DMS79 (cell line): ENCODE measurements around the gene PHF12.
"Not testable (repeated sequence)": the region's sequence is repeated elsewhere in the genome, so short reads cannot be mapped to it uniquely, and the experiment has no call there.

Experiments used
- DNase-seq: peaks from one replicate; lab custom pipeline; 2025; lab: John Stamatoyannopoulos, UW

The PHF12 gene

GRCh38 chr17:28882154-28882895, 69.0 kb downstream of the PHF12 start:
- DNase-seq = no peak

GRCh38 chr17:28881533-28882056, 69.7 kb downstream of the PHF12 start:
- DNase-seq = no peak

DNA sequence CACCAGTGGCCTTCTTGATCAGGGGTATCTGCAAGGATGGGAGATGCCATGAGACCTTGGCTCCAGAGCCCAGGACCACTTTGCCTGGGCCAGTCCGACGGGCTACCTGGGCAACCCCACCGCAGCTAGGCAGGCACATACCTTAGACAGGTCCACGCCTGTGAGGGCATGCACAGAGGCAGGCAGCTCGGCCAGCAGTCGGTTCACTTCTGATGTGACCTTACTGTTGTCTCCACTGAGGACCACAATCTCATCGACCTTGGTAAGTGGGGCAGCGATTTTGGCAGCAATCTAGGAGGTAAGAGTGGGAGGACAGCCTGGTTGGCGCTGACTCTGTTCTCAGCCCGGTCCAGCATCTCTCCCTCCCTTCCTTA, 70.8 kb downstream of the PHF12 start:
- DNase-seq = no peak

GRCh38 chr17:28879886-28880571, 71.3 kb downstream of the PHF12 start:
- DNase-seq = no peak

GRCh38 chr17:28878981-28879380, 72.3 kb downstream of the PHF12 start:
- no peak for DNase-seq

DNA sequence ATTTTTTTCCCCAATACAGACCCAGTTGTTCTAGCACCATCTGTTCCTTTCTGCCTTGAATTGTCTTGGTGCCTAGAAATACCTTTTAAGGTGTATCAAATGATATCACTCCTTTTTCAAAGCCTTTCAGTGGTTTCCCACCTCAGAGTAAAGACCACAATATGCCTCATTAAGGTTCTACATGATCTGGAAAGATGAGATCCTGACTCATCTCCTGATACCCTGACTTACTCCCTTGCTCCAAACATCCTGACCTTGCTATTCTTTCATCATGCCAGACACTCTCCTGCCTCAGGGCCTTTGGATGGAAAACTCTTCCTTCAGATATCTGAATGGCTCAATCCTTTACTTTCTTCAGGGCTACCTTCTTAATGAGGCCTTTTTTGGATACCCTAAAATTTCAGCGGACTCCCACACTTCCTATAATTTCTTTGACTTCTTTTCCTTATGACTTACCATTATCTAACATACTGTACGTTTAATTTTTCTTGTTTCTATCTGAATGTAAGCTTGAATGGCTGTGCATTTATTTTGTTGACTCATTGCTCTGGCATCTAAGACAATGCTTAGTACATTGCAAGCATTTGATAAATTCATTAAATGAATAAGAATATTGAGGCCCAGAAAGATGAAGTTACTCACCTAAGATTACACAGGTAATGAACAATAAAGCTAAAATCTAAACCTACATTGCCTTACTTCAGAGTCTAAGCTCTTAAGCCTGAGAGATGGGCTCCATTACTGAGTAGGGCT, 73.0 kb downstream of the PHF12 start:
- no peak for DNase-seq

- DNase-seq = not testable (repeated sequence)
Measured at GRCh38 chr17:28877150-28877711, 74.1 kb downstream of the PHF12 start.

DNA sequence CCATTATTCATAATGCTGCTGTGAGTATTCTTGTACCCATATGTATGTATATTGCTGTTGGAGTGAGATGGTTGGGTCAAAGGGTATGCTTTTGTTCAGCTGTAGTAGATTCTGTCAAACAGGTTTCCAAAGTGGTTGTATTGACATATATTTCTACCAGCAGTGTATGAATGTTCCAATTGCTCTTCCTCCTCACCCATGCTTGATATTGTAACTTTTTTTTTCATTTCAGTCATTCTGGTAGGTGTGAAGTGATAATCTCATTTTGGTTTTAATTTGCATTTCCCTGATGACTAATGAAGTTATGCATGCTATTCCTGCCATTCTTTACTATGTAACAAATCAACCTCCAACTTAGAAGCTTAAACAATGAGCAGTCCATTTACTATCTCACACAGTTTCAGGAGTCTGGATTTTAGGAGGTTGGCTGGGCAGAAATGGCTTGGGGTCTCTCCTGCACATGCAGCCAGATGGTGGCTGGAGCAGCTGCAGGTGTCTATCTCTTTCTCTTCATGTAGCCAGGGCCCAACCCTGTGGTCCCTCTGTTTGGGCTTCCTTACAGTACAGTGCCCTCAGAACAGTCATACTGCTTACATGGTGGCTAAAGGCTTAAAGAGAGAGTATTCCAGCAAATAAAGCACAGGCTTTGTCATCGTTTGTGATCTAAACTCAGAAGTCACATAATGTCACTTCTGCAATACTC, 75.3 kb downstream of the PHF12 start:
- no peak for DNase-seq

DNA sequence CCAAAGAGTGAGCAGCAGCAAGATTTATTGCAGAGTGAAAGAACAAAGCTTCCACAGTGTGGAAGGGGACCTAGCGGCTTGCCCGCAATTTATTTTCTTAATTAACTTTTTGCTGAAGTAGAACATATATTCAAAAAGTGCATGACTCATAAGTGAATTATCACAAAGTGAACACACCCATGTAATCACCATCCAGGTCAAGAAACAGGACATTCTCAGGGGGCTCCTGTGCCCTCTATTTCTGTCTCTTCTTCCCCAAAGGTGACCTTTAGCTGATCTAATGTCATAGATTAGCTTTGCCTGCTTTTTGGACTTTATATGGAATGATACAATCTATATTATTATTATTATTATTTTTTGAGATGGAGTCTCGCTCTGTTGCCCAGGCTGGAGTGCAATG, 76.6 kb downstream of the PHF12 start:
- DNase-seq = no peak

DNA sequence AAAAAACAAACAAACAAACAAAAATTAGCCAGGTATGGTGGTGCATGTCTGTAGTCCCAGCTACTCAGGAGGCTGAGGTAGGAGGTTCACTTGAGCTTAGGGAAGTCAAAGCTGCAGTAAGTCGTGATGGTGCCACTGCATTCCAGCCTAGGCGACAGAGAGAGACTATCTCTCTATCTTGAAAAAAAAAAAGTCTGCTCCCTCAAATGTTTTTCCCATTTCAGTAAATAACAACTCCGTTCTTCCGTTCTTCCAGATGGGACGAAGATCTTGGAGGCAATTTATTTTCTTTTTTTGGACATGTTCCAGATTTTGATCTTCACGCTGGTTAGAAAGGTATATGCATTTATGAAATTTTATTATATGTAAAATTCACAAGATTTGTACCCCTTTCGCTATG, 77.5 kb downstream of the PHF12 start:
- DNase-seq = no peak

- DNase-seq = no peak
Measured at GRCh38 chr17:28871056-28871579, 80.2 kb downstream of the PHF12 start.

GRCh38 chr17:28867276-28867675, 84.0 kb downstream of the PHF12 start:
- no peak for DNase-seq

GRCh38 chr17:28865946-28866752, 85.2 kb downstream of the PHF12 start:
- DNase-seq = no peak

- no peak for DNase-seq
Measured at GRCh38 chr17:28864991-28865849, 86.1 kb downstream of the PHF12 start.

DNA sequence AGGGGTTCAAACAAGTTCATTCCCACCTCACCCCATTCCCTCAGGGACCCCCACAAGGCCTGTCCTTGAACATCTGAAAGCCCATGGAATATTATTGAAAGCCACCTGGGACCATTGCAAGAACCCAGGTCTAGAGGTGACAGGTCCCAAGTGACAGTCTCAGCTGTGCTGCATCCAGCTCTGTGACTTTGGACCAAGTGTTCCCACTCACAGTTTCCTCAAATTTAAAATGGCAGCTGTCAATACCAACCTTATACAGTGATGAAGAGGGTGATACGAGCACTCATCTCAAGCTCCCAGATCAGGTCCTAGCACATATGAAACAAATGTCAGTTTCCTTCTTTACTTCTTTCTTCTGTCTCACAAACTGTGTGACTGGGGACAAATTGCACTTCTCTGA, 87.4 kb downstream of the PHF12 start:
- no peak for DNase-seq

DNA sequence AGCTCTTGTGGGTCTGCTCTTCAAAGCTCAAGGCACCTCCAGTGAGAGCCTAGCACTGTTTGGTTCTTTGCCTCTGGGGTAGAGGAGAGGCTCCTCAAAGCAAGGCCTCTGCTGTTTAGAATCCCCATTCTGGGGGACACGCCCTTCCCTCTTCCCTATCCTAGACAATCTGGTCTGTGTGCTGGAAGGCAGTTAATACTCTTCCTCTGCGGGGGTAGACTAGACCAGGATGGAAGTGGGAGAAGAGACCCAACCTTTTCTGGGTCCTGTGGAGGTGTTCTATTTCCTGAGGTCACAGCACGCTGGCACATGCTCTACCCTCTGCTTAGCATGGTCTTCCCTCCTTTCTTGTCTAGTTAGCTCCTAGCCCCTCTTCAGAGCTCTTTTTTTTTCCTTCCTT, 88.8 kb downstream of the PHF12 start:
- DNase-seq = no peak

DNA sequence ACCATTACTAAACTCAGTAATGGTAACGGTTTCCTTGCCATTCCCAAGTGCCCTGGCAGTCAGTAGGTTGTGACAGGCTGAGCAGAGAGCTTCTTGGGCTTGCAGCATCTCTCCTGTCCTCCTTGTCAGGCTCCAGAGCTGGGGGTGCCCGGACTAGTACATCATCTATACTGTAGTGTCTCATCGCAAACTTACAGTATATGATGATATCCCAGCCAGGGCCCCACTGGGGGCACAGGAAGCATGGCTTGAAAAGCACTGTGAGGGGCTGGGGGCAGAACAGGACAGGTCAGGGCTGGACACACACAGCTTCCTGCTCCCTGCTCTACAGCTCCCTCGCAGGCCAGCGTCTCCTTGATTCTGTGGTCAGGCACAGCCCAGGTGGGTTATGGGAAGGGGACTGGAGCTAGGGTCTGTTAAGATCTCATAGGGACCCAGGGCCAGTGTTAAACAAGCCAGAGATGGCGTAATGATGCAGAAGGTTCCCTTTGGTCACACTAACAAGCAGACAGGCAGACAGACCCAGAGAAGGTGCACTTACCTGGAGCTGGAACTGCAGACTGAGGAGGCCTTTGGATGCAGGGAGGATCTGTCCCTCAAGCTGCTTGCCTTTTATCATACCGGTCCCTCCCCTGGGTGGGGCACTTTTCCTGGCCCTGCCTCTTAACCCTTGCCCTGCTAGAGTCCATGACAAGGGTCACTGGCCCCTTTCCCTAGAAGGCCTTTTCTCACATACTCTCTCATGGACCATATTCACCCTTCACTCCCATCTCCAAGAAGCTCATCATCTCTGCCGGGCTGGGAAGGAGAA, 89.7 kb downstream of the PHF12 start:
- DNase-seq = no peak

DNA sequence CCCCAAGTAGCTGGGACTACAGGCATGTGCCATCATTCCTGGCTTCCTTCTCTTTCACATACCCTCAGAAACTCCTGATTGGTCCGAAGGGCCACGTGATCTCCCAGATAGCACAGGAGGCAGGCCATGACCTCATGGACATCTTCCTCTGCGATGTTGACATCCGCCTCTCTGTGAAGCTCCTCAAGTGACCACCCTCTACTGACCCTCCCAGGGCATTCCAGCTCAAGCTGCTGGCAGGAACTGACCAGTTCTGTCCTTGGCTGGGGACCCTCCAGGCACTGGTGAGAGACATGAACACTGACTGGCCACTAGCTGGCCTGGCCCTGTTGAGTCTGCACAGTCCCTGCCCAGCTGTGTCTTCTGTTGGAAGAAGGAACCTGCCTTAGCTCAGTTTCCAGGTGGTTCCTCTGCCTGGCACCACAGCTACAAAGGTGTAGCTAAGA, 90.9 kb downstream of the PHF12 start:
- DNase-seq = no peak
